ENCODE measurements around the gene ARF5.

GRCh38 chr7:127616724-127617123 lies 28.5 kb downstream of the ARF5 start:
- no peak for TF ChIP-seq CTCF (IDR thresholded peaks at IDR 0.05; ENCODE audit: low read depth, low read length)
- no peak for TF ChIP-seq POLR2A (IDR thresholded peaks at IDR 0.05; ENCODE audit: extremely low read depth, insufficient read length)
- no peak for TF ChIP-seq MAX (IDR thresholded peaks at IDR 0.05; ENCODE audit: low read depth, low read length)

Data from NB4 (cell line).